BLaER1 treated with 17β-estradiol and CSF1 and Interleukin-3, amounts not matched to agents 10 nM and 100 nM (cell line): Measurements from ENCODE around the gene NDUFB10.
A peak's percentile ranks its signal among the peaks of the same experiment; 100 is the strongest.

Experiments used
- H3K27ac ChIP-seq, 11 experiments: shearing (Covaris generic); formaldehyde crosslinking; 2 replicates each; pipeline ENCODE4 v1.8.1; 2022
- H3K27me3 ChIP-seq, 11 experiments: shearing (Covaris generic); formaldehyde crosslinking; 2 replicates each; pipeline ENCODE4 v1.8.1; 2022
- H3K36me3 ChIP-seq, 11 experiments: shearing (Covaris generic); formaldehyde crosslinking; 2 replicates each; pipeline ENCODE4 v1.8.1; 2022
- H3K4me1 ChIP-seq, 10 experiments: shearing (Covaris generic); formaldehyde crosslinking; 2 replicates each; pipeline ENCODE4 v1.8.1; 2022
- H3K4me2 ChIP-seq, 11 experiments: shearing (Covaris generic); formaldehyde crosslinking; 2 replicates each; pipeline ENCODE4 v1.8.1; 2022
- H3K4me3 ChIP-seq, 10 experiments: shearing (Covaris generic); formaldehyde crosslinking; 2 replicates each; pipeline ENCODE4 v1.8.1; 2022
- H3K9ac ChIP-seq, 11 experiments: shearing (Covaris generic); formaldehyde crosslinking; 2 replicates each; pipeline ENCODE4 v1.8.1; 2022
- H3K9me3 ChIP-seq, 11 experiments: shearing (Covaris generic); formaldehyde crosslinking; replicated peaks in 1 of 11; 2 replicates each; pipeline ENCODE4 v1.8.1; 2022
- H4K20me1 ChIP-seq, 11 experiments: shearing (Covaris generic); formaldehyde crosslinking; 2 replicates each; pipeline ENCODE4 v1.8.1; 2022
- Cebpa-rat ChIP-seq, 11 experiments: shearing (Covaris generic); IDR thresholded peaks; 2 replicates each; pipeline ENCODE4 v1.8.1; 2022

NDUFB10 gene

DNA sequence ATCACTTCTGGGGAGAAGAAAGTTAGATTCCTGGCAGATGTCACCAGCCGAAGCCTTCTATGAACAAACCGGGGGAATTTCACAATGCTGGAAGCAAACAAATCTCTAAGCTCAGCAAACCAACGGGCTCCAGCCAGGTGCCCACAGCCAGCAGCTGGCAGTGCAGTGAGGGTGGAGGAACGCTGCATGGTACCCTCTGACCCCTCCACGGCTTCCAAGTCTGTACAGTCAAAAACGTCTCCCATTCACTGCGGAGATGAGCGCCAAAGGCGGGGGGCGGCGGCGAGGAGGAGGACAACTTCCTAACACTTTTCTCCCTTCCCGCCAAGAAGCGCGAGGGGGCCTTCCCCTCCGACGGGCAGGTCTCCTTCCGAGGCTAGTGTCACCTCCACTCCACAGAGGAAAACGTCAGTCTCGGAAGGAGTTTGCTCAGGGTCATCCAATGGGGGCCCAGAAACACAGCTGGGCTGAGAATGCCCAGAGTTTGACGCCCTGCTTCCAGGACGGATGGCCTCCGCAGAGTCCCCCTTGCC lies 49.4 kb downstream of the NDUFB10 start:
- TF ChIP-seq Cebpa-rat (IDR thresholded peaks at IDR 0.05), result peak in 3 of 11 experiments; percentile 9 to 77 (median 52); a peak in 2 of 22 replicates
- Histone ChIP-seq H3K36me3 (peaks cover 0 to 37% (median 20%) of the 10 kb centered on the region in 11 experiments; a peak in 16 of 22 replicates), H3K4me2 (peak overlapping the region; percentile 94 to 100 (median 98)), H3K4me1 (peaks cover 59 to 78% (median 60%) of the 10 kb centered on the region in 10 experiments), H4K20me1 (peaks cover 49 to 57% (median 56%) of the 10 kb centered on the region in 11 experiments), H3K9me3 (no peaks in the 10 kb centered on the region), H3K27me3 (no peaks in the 10 kb centered on the region), H3K4me3 (peak overlapping the region; percentile 81 to 100 (median 96)), H3K9ac (peak overlapping the region; percentile 86 to 99 (median 97)), H3K27ac (peak overlapping the region; percentile 60 to 97 (median 94))

DNA sequence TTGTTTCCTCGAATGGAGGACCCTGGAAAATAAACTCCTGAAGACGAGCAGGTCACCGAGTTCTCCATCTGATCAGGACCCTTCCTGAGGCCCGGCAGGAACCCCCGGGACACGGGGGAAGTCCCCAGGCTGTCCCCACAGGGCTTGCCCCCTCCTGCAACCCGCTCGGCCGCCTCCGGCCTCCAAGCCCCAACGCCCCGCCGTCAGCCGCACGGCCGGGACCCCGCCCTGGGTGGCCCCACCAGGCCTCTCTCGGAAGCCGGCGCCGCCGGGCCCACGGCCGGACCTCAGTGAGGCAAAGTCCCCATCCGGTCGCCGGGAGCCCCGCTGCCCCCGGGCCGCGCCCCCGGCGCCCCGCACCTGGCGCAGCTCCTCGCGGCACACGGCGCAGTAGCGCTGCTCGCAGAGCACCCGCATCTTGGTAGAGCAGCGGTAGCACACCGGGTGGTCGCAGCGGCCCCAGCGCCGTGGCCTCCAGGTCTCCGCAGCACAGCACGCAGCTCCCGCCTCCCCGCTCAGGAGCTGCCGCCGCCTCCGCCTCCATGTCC lies 49.9 kb downstream of the NDUFB10 start:
- TF ChIP-seq Cebpa-rat (IDR thresholded peaks at IDR 0.05), result no peak
- peaks cover 53 to 76% (median 55%) of the 10 kb centered on the region in 10 experiments for H3K4me1 ChIP-seq
- H3K4me3 ChIP-seq, result peak overlapping the region; percentile 81 to 100 (median 96)

DNA sequence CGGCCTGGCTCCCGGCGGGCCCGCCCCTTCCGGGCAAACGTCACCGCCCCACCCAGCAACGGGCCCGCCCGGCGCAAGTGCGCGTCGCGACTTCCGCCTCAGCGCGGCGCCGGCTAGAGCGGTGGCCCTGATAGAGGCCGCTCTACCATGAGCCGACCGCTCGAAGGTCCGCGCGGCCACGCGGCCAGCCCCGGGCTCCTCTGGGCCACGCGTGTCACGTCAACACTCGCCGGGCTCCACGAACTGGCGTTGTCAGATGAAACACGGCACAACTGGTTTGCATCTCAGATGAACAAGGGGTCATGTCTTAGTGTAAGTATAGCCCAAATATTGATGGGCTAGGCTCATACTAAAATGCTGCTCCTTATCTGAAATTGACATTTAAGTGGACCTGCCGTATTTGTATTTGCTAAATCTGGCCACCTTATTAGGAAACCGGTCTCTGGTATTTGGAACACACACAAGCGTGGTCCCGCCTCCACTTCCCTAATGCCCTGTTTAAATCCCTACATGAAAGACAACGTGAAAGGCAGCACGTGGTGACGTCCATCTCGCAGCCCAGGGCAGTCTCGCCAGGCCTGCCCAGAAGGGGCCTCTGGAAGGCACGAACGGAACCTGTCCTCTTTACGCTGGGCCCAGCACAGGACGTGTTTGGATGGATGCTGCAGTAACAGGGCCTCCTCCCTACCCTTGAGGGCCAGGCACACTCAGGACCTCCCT lies 50.6 kb downstream of the NDUFB10 start, which contains the start of gene ZNF598:
TSS of gene ZNF598 (minus strand) at position 31 of the 720 bp plus-strand sequence.
- TF ChIP-seq Cebpa-rat (IDR thresholded peaks at IDR 0.05), result no peak
- H3K4me1 ChIP-seq, result peaks cover 47 to 76% (median 50%) of the 10 kb centered on the region in 10 experiments

More for the DNA sequence above, 49.9 kb downstream of the NDUFB10 start:
- Histone ChIP-seq H3K9ac (peak overlapping the region; percentile 86 to 99 (median 97)), H3K36me3 (peaks cover 0 to 35% (median 20%) of the 10 kb centered on the region in 11 experiments; a peak in 15 of 22 replicates), H4K20me1 (peaks cover 44 to 52% (median 50%) of the 10 kb centered on the region in 11 experiments), H3K27me3 (no peaks in the 10 kb centered on the region), H3K9me3 (no peaks in the 10 kb centered on the region), H3K4me2 (peak overlapping the region; percentile 94 to 100 (median 98)), H3K27ac (peak overlapping the region; percentile 60 to 97 (median 94))

More for the DNA sequence above, 50.6 kb downstream of the NDUFB10 start, which contains the start of gene ZNF598:
- H3K27ac ChIP-seq, result peak within 1 kb of the TSS; percentile 60 to 97 (median 94)
- no peaks in the 10 kb centered on the region for H3K9me3 ChIP-seq
- H4K20me1 ChIP-seq, result peaks cover 37 to 45% (median 43%) of the 10 kb centered on the region in 11 experiments
- H3K4me3 ChIP-seq, result peak within 1 kb of the TSS; percentile 81 to 100 (median 96)
- peaks cover 0 to 32% (median 13%) of the 10 kb centered on the region in 11 experiments; a peak in 14 of 22 replicates for H3K36me3 ChIP-seq
- H3K9ac ChIP-seq, result peak within 1 kb of the TSS; percentile 86 to 99 (median 97)
- H3K4me2 ChIP-seq, result peak within 1 kb of the TSS; percentile 94 to 100 (median 98)
- H3K27me3 ChIP-seq, result no peaks in the 10 kb centered on the region
